ENCODE data around the gene NXPE1.

GRCh38 chr11:114501901-114502300 is 57.8 kb downstream of the NXPE1 start:
- TF ChIP-seq CTCF (IDR thresholded peaks at IDR 0.05) (no peak), POLR2A (IDR thresholded peaks at IDR 0.05) (no peak)
